Epithelial cell of prostate (primary cell): Measurements from ENCODE around the gene TXNIP.

Experiments
- DNase-seq: peaks from one replicate; pipeline ENCODE4 v3.0.0-alpha.2; 2011; ENCODE audit warnings: low read depth, low spot score
- H3K27ac ChIP-seq: fragments of 450-650 bp; 2 replicates; pipeline ENCODE4 v1.5.1; 2017; ENCODE audit warnings: mild to moderate bottlenecking

Gene TXNIP

DNA sequence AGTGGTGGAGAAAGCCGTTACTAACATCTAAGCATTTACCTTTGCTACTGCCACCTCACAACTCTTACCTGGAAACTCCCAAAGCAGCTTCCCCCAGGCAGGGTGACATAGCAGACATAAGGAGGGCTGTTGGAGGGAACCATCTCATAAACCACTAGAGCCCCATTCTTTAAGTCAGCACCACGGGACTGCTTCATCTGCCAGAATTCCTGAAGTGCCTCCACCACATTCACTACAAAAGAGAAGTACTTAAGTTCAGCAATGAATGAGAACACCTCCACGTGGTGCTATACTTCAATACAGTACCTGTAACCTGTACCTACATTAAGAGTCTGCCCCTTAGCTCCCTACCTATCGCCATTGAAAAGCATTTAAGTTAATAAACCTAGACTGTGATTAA is 48.8 kb downstream of the TXNIP start:
- DNase-seq: no peak
- no peak overlapping the region for H3K27ac ChIP-seq

GRCh38 chr1:145946477-145946986 is 49.8 kb downstream of the TXNIP start:
- H3K27ac ChIP-seq: no peak overlapping the region
- DNase-seq: no peak

DNA sequence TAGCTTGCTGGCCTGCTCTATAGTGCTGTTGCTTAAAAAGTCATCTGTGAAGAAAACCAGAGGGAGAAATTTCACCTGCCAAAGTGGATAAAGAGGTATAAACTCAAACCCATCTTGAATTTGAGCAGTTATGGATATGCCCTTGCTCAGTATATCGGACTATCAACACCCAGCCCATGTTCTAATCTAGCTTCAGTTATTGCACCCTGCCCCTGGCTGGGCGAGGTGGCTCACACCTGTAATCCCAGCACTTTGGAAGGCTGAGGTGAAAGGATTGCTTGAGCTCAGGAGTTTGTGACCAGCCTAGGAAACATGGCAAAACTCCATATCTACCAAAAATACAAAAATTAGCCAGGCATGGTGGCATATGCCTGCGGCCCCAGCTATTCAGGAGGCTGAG is 51.8 kb downstream of the TXNIP start:
- no peak overlapping the region for H3K27ac ChIP-seq
- no peak for DNase-seq

DNA sequence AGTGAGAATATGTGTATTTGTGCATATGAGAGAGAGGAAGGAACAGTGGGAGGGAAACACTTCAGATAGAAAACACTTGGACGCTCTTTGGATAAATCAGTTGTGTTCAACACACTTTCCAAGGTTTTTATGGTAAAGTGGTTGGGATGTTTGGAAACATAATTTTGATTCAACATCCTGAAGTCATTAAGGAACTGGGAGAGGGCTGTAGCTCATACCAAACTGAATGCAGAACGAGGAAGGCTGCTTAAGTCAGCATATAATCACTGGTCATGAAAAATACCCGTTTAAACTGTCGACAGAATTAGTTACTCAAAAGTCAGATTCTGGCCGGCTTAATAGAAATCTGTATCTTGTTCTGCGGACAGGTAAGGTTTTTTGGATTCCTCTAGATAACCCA is 53.5 kb downstream of the TXNIP start:
- DNase-seq: no peak
- H3K27ac ChIP-seq: no peak overlapping the region
